Skeletal muscle tissue (tissue), 4 donors: ENCODE data around the gene PMP22. TPM values are rescaled to one million over a fixed set of nuclear protein-coding genes. Genes with fewer than 3 reads are reported as not detected.
"Not testable (repeated sequence)": the region's sequence is repeated elsewhere in the genome, so short reads cannot be mapped to it uniquely, and the experiment has no call there.

Experiments used
- H3K27ac ChIP-seq: one replicate; pipeline ENCODE4 v1.7.0; 2013; ENCODE audit warnings: mild to moderate bottlenecking, low read depth, low read length, inconsistent platforms
- H3K27me3 ChIP-seq, 3 donors: one replicate each; pipeline ENCODE4 v1.7.0; 2013; ENCODE audit warnings: low read length in 3 of 3; ENCODE audit not compliant: control insufficient read depth in 3 of 3, insufficient read depth in 3 of 3
- H3K36me3 ChIP-seq, 3 donors: one replicate each; pipeline ENCODE4 v1.7.0; 2013; ENCODE audit warnings: low read length in 3 of 3; ENCODE audit not compliant: control insufficient read depth in 3 of 3, insufficient read depth in 3 of 3
- H3K4me1 ChIP-seq, 3 donors: one replicate each; pipeline ENCODE4 v1.7.0; 2013; ENCODE audit warnings: low read length in 3 of 3, mild to moderate bottlenecking in 3 of 3; ENCODE audit not compliant: control insufficient read depth in 3 of 3, insufficient read depth in 3 of 3
- H3K4me3 ChIP-seq, 3 donors: one replicate each; pipeline ENCODE4 v1.7.0; 2013; ENCODE audit warnings: low read length in 3 of 3
- H3K9ac ChIP-seq, 3 donors: one replicate each; pipeline ENCODE4 v1.7.0; 2013; ENCODE audit warnings: low read length in 3 of 3, mild to moderate bottlenecking in 3 of 3, moderate library complexity in 2 of 3, low read depth in 1 of 3
- H3K9me3 ChIP-seq, 3 donors: one replicate each; pipeline ENCODE4 v1.7.0; 2013; ENCODE audit warnings: low read length in 3 of 3; ENCODE audit not compliant: control insufficient read depth in 3 of 3
- total RNA-seq: library from RNA; depleted of rRNA; stranded (reverse); fragments of >200 nt; gene quantifications from one replicate; pipeline ENCODE4 v1.2.3, GENCODE V29; 2014
- donor health status: Osteomylitis.

The PMP22 gene
- total RNA-seq, 1 donor from 2014 or later = 92.9 TPM

- no peak overlapping the region for H3K9ac ChIP-seq
- peaks cover 16 to 32% (median 26%) of the 10 kb centered on the region in 3 donors for H3K4me1 ChIP-seq
- peaks cover 54 to 56% (median 56%) of the 10 kb centered on the region in 3 donors for H3K36me3 ChIP-seq
- no peak overlapping the region for H3K27ac ChIP-seq
- H3K9me3 ChIP-seq = no peaks in the 10 kb centered on the region
- no peaks in the 10 kb centered on the region for H3K27me3 ChIP-seq
- no peak overlapping the region for H3K4me3 ChIP-seq
These were observed 32.6 kb downstream of the PMP22 start for GRCh38 chr17:15232517-15232915.

DNA sequence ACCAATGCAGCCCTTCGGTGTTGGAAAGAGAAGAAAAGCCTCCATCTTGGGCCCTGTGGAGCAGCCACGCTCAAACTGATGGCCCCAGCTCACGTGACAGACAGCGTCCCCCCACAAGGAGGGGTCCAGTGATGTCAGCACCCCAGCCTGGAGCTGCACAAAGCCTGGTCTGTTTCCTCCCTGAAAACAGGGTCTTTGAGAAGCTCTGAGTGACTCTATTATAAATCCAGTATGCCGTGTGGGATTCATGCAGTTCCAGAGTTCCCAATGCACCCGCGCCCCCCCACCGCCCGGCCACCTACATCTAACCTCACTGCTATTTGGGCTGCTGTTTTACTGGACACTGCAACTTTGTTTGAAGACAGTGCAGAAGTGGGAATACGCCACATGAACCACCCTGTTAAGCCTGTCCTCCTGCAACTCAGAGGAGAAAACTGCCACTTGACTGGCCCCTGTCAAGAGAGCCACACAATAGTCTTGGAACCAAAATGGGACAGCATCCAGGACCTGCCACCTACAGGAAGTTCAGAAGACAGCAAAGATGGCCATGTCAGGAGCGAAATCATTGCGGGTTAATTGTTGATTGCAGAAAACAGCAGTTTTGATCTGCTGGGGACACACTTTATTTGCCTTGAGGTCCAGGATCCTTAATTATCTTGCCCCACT is 33.1 kb downstream of the PMP22 start:
- Histone ChIP-seq H3K36me3 (peaks cover 51 to 56% (median 55%) of the 10 kb centered on the region in 3 donors), H3K27me3 (no peaks in the 10 kb centered on the region), H3K4me1 (peaks cover 16 to 32% (median 26%) of the 10 kb centered on the region in 3 donors), H3K9me3 (no peaks in the 10 kb centered on the region), H3K27ac (no peak overlapping the region), H3K4me3 (no peak overlapping the region), H3K9ac (no peak overlapping the region)

- no peak overlapping the region for H3K27ac ChIP-seq
- H3K9ac ChIP-seq = no peak overlapping the region
- peaks cover 44 to 48% (median 46%) of the 10 kb centered on the region in 3 donors for H3K36me3 ChIP-seq
- no peaks in the 10 kb centered on the region for H3K9me3 ChIP-seq
- H3K27me3 ChIP-seq = no peaks in the 10 kb centered on the region
- H3K4me1 ChIP-seq = peaks cover 16 to 25% (median 22%) of the 10 kb centered on the region in 3 donors
- H3K4me3 ChIP-seq = no peak overlapping the region
These were observed 34.3 kb downstream of the PMP22 start for GRCh38 chr17:15230866-15231265.

DNA sequence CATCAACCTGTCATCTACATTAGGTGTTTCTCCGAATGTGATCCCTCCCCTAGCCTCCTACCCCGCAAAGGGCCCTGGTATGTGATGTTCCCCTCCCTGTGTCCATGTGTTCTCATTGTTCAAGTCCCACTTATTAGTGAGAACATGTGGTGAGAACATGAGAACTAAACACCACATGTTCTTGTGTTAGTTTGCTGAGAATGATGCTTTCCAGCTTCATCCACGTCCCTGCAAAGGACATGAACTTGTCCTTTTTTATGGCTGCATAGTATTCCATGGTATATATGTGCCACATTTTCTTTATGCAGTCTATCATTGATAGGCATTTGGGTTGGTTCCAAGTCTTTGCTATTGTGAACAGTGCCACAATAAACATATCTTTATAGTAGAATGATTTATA is 43.3 kb downstream of the PMP22 start:
- H3K36me3 ChIP-seq, H3K27me3 ChIP-seq, H3K27ac ChIP-seq, H3K9ac ChIP-seq, H3K4me1 ChIP-seq, H3K9me3 ChIP-seq, H3K4me3 ChIP-seq: not testable (repeated sequence)

DNA sequence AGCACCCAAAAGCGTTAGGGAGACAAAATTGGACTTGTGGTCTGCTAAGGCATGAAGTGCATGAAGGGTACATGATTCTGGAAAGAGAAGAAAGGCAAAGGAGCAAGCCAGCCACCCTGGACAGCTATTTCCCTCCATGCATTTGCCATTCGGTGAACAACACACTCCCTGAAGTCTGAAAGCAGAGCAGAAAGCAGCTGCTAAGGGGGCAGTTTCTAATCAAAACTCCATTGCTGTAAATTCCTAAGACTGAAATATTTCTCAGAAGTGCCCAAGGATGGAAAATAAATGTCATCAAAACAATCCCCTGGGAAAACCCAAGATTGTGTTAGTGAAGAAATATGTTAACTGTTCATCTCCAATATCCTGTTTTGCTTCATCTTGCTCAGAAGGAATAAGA is 44.3 kb downstream of the PMP22 start:
- H3K4me1 ChIP-seq = no peaks in the 10 kb centered on the region
- H3K4me3 ChIP-seq = no peak overlapping the region
- H3K27me3 ChIP-seq = no peaks in the 10 kb centered on the region
- no peaks in the 10 kb centered on the region for H3K9me3 ChIP-seq
- H3K27ac ChIP-seq = no peak overlapping the region
- H3K9ac ChIP-seq = no peak overlapping the region
- no peaks in the 10 kb centered on the region for H3K36me3 ChIP-seq

GRCh38 chr17:15216481-15216880 is 48.6 kb downstream of the PMP22 start:
- Histone ChIP-seq H3K9ac (no peak overlapping the region), H3K4me3 (no peak overlapping the region), H3K36me3 (no peaks in the 10 kb centered on the region), H3K9me3 (no peaks in the 10 kb centered on the region), H3K27me3 (no peaks in the 10 kb centered on the region), H3K4me1 (no peaks in the 10 kb centered on the region), H3K27ac (no peak overlapping the region)

GRCh38 chr17:15213381-15214087 is 51.6 kb downstream of the PMP22 start:
- H3K4me3 ChIP-seq = no peak overlapping the region
- H3K9me3 ChIP-seq = no peaks in the 10 kb centered on the region
- H3K9ac ChIP-seq = no peak overlapping the region
- H3K27me3 ChIP-seq = no peaks in the 10 kb centered on the region
- H3K27ac ChIP-seq = no peak overlapping the region
- no peaks in the 10 kb centered on the region for H3K36me3 ChIP-seq
- H3K4me1 ChIP-seq = no peaks in the 10 kb centered on the region

- H3K27ac ChIP-seq = no peak overlapping the region
- no peak overlapping the region for H3K9ac ChIP-seq
- H3K4me3 ChIP-seq = no peak overlapping the region
- no peaks in the 10 kb centered on the region for H3K36me3 ChIP-seq
- H3K27me3 ChIP-seq = no peaks in the 10 kb centered on the region
- H3K4me1 ChIP-seq = no peaks in the 10 kb centered on the region
- H3K9me3 ChIP-seq = no peaks in the 10 kb centered on the region
These were observed 54.9 kb downstream of the PMP22 start for GRCh38 chr17:15210247-15210646.

DNA sequence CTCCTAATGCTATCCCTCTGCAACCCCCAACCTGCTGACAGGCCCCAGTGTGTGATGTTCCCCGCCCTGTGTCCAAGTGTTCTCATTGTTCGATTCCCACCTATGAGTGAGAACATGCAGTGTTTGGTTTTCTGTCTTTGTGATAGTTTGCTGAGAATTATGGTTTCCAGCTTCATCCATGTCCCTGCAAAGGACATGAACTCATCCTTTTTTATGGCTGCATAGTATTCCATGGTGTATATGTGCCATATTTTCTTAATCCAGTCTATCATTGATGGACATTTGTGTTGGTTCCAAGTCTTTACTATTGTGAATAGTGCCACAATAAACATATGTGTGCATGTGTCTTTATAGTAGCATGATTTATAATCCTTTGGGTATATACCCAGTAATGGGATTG is 62.1 kb downstream of the PMP22 start:
- H3K27me3 ChIP-seq, H3K4me3 ChIP-seq, H3K27ac ChIP-seq, H3K9ac ChIP-seq, H3K9me3 ChIP-seq, H3K36me3 ChIP-seq, H3K4me1 ChIP-seq: not testable (repeated sequence)

DNA sequence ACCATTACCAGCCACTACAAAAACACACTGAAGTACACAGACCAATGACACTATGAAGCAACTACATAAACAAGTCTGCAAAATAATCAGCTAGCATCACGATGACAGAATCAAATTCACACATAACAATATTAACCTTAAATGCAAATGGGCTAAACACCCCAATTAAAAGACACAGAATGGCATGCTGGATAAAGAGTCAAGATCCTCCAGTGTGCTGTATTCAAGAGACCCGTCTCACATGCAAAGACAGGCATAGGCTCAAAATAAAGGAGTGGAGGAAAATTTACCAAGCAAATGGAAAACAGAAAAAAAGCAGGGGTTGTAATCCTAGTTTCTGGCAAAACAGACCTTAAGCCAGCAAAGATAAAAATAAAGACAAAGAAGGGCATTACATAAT is 64.6 kb downstream of the PMP22 start:
- H3K4me3 ChIP-seq, H3K27me3 ChIP-seq, H3K9ac ChIP-seq, H3K4me1 ChIP-seq, H3K36me3 ChIP-seq, H3K9me3 ChIP-seq, H3K27ac ChIP-seq: not testable (repeated sequence)
